Nucleus accumbens (tissue), 56 donors: ENCODE measurements around the gene TUBB4B.

Experiments
- DNase-seq, 56 donors: peaks; one replicate each; lab custom pipeline; 2025; lab: John Stamatoyannopoulos, UW

The TUBB4B gene

GRCh38 chr9:137240841-137241489, at the start of gene TUBB4B:
Gene TUBB4B, plus strand, starts transcription at chr9:137241287. Its CDS starts 74 bp downstream, at chr9:137241361.
- DNase-seq, result peak; percentile 88 to 100 (median 99)

- peak in 50 of 56 donors; percentile 17 to 90 (median 68) for DNase-seq
These were observed 49.2 kb upstream of the TUBB4B start for GRCh38 chr9:137191691-137192447.

- DNase-seq, result no peak
These were observed 48.7 kb upstream of the TUBB4B start for GRCh38 chr9:137192448-137192780.

- DNase-seq, result no peak
These were observed 48.2 kb upstream of the TUBB4B start for GRCh38 chr9:137192859-137193258.

GRCh38 chr9:137193771-137194170, 47.3 kb upstream of the TUBB4B start:
- DNase-seq, result peak in 1 of 56 donors; percentile 60

GRCh38 chr9:137194388-137194787, 46.7 kb upstream of the TUBB4B start:
- DNase-seq, result peak in 55 of 56 donors; percentile 13 to 96 (median 88)

GRCh38 chr9:137194909-137195308, 46.2 kb upstream of the TUBB4B start:
- peak in 3 of 56 donors; percentile 36 to 63 (median 38) for DNase-seq

- DNase-seq, result peak in 3 of 56 donors; percentile 12 to 63 (median 19)
These were observed 45.4 kb upstream of the TUBB4B start for GRCh38 chr9:137195525-137196220.

GRCh38 chr9:137198051-137198901, 42.8 kb upstream of the TUBB4B start:
- DNase-seq, result peak in 9 of 56 donors; percentile 5 to 71 (median 42)

GRCh38 chr9:137198902-137199283, 42.2 kb upstream of the TUBB4B start:
- peak in 3 of 56 donors; percentile 41 to 60 (median 50) for DNase-seq

- DNase-seq, result peak in 2 of 56 donors; percentile 24 to 37
These were observed 41.5 kb upstream of the TUBB4B start for GRCh38 chr9:137199411-137200121.

- peak; percentile 74 to 99 (median 98) for DNase-seq
These were observed 40.5 kb upstream of the TUBB4B start, which contains the start of gene TPRN for GRCh38 chr9:137200311-137201204. Gene TPRN, minus strand, starts transcription at chr9:137200741. Its CDS starts 30 bp downstream, at chr9:137200711.

- no peak for DNase-seq
These were observed 39.8 kb upstream of the TUBB4B start for GRCh38 chr9:137201205-137201868.

- no peak for DNase-seq
These were observed 38.1 kb upstream of the TUBB4B start for GRCh38 chr9:137202966-137203365.

GRCh38 chr9:137204731-137205125, 36.4 kb upstream of the TUBB4B start:
- no peak for DNase-seq

- DNase-seq, result peak; percentile 23 to 97 (median 86)
These were observed 35.7 kb upstream of the TUBB4B start, which contains the start of the genes NDOR1 and TMEM203 for GRCh38 chr9:137205126-137206069. Gene NDOR1, plus strand, starts transcription at chr9:137205700. Its CDS starts 78 bp downstream, at chr9:137205778. Gene TMEM203, minus strand, starts transcription at chr9:137205648. Its CDS starts 234 bp downstream, at chr9:137205414.
